Ascending aorta (tissue), 2 donors: ENCODE results near the gene ENPP7. TPM values are rescaled to one million over a fixed set of nuclear protein-coding genes. Genes with fewer than 3 reads are reported as not detected.

Experiments
- DNase-seq, 2 donors: peaks; one replicate each; pipeline ENCODE4 v3.0.0-alpha.2; 2019; ENCODE audit warnings: low spot score in 2 of 2
- H3K27ac ChIP-seq, 2 donors: fragments of 200-600 bp; sonication (generic); one replicate each; pipeline ENCODE4 v1.5.1; 2016 to 2017; ENCODE audit warnings: mild to moderate bottlenecking in 1 of 2
- H3K27me3 ChIP-seq: fragments of 200-600 bp; sonication (generic); one replicate; pipeline ENCODE4 v1.5.1; 2017
- H3K36me3 ChIP-seq, 2 donors: fragments of 200-600 bp; sonication (generic); one replicate each; pipeline ENCODE4 v1.5.1; 2016
- H3K4me1 ChIP-seq, 2 donors: fragments of 200-600 bp; sonication (generic); one replicate each; pipeline ENCODE4 v1.5.1; 2016 to 2017; ENCODE audit warnings: mild to moderate bottlenecking in 1 of 2
- H3K4me3 ChIP-seq, 2 donors: fragments of 200-600 bp; sonication (generic); one replicate each; pipeline ENCODE4 v1.5.1; 2016 to 2017; ENCODE audit warnings: mild to moderate bottlenecking in 1 of 2
- H3K9me3 ChIP-seq, 2 donors: fragments of 200-600 bp; sonication (generic); one replicate each; pipeline ENCODE4 v1.5.1; 2016
- CTCF ChIP-seq, 3 experiments: fragments of 200-600 bp in 2 of 3; fragments of 450-650 bp in 1 of 3; sonication (generic) in 2 of 3; IDR thresholded peaks; one replicate each; pipeline ENCODE4 v1.5.1; 2016 to 2019; ENCODE audit warnings: antibody characterized with exemption in 3 of 3, mild to moderate bottlenecking in 1 of 3, moderate library complexity in 1 of 3
- intact Hi-C: fragments of 100-400 bp; cut with DNase I; formaldehyde crosslinking; loops from one replicate; pipeline ENCODE4 v1.15.1; 2023
- total RNA-seq: library from RNA; depleted of rRNA; stranded (reverse); fragments of >200 nt; gene quantifications from one replicate; pipeline ENCODE4 v1.1.0, GENCODE V29; 2016

Gene ENPP7
- total RNA-seq, 1 donor from 2014 or later = 2.2 TPM

- Histone ChIP-seq H3K9me3 (no peaks in the 10 kb centered on the region), H3K27ac (no peak overlapping the region), H3K27me3 (peaks cover 46% of the 10 kb centered on the region), H3K36me3 (no peaks in the 10 kb centered on the region), H3K4me3 (no peak overlapping the region), H3K4me1 (peaks cover 4 to 12% of the 10 kb centered on the region in 2 donors)
- no peak for DNase-seq
- intact Hi-C loops = no loop called here
- no peak for TF ChIP-seq CTCF (IDR thresholded peaks at IDR 0.05)
Observed at GRCh38 chr17:79788989-79789942, 58.5 kb downstream of the ENPP7 start.

DNA sequence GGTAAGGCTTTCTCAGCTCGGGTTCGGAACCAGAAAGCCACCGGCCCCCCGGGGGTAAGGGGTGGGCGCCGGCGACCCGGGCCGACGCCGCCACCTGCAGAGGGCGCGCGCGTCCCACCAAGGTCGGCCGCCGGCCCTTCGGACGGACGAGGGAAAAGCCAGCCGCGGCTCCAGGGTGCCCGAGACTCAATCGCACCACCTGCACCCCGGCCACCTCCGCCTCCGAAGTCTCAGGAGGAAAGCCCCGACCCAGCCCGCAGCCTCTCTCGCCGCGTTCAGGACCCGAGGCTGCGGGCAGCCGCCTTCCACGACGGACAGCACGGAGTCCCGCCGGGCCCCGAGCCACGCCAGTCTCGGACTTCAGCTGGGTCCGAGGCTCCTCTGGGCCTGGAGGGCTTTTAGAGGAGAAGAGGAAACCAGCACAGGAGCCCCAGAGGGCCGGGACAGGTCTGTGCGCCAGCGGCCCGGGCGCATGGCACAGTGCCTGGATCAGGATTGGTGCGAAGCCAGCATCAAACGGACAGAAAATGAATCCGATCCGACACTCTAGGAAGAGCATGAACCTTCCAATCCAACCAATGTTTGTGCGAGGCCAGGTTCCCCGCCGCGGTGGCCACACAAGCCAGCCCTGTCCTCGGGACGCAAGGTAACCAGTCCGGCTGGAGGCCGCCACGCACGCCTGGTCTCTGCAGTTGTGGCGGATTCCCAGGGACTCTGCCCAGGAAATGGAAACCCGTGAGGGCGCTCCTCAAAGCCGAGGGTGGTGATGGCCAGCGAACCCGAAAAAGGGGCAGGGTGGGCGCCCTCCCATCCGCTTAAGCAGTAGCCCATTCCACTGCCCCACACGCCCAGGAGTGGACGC is 59.4 kb downstream of the ENPP7 start:
- TF ChIP-seq CTCF (IDR thresholded peaks at IDR 0.05) = peak; percentile 54 to 76 (median 61)
- H3K36me3 ChIP-seq = no peaks in the 10 kb centered on the region
- H3K4me1 ChIP-seq = peaks cover 4 to 12% of the 10 kb centered on the region in 2 donors
- intact Hi-C loops = loop anchor here (2.0 kb wide), 1 partner anchor 201 kb away; no protein-coding TSS in a partner anchor
- H3K4me3 ChIP-seq = no peak overlapping the region
- H3K27me3 ChIP-seq = peaks cover 46% of the 10 kb centered on the region
- no peaks in the 10 kb centered on the region for H3K9me3 ChIP-seq
- H3K27ac ChIP-seq = no peak overlapping the region
- no peak for DNase-seq

- intact Hi-C loops = loop anchor here (2.0 kb wide), 1 partner anchor 200 kb away; no protein-coding TSS in a partner anchor
- no peak for DNase-seq
- peaks cover 4 to 15% of the 10 kb centered on the region in 2 donors for H3K4me1 ChIP-seq
- no peak for TF ChIP-seq CTCF (IDR thresholded peaks at IDR 0.05)
- H3K4me3 ChIP-seq = no peak overlapping the region
- no peaks in the 10 kb centered on the region for H3K9me3 ChIP-seq
- H3K27ac ChIP-seq = no peak overlapping the region
- no peaks in the 10 kb centered on the region for H3K36me3 ChIP-seq
- H3K27me3 ChIP-seq = peaks cover 46% of the 10 kb centered on the region
Observed at GRCh38 chr17:79790805-79791734, 60.3 kb downstream of the ENPP7 start.

GRCh38 chr17:79791735-79792161 is 61.0 kb downstream of the ENPP7 start:
- DNase-seq = no peak
- Histone ChIP-seq H3K36me3 (no peaks in the 10 kb centered on the region), H3K27me3 (peaks cover 46% of the 10 kb centered on the region), H3K27ac (no peak overlapping the region), H3K9me3 (no peaks in the 10 kb centered on the region), H3K4me1 (peaks cover 7 to 15% of the 10 kb centered on the region in 2 donors), H3K4me3 (no peak overlapping the region)
- intact Hi-C loops = loop anchor here (2.0 kb wide), 1 partner anchor 199 kb away; no protein-coding TSS in a partner anchor
- TF ChIP-seq CTCF (IDR thresholded peaks at IDR 0.05) = no peak

Other genes with a start within 250 kb of the ENPP7 start
- not detected for gene RBFOX3, start 119.9 kb upstream of the ENPP7 start, total RNA-seq
- 4.6 TPM for gene CBX2, start 47.2 kb downstream of the ENPP7 start, total RNA-seq
- 1.1 TPM for gene CBX8, start 66.1 kb downstream of the ENPP7 start, total RNA-seq
- gene CBX4, start 108.5 kb downstream of the ENPP7 start, total RNA-seq = 25.7 TPM